IMR-90 (cell line): ENCODE data around the gene KCNK10. TPM values are rescaled to one million over a fixed set of nuclear protein-coding genes. Genes with fewer than 3 reads are reported as not detected.

Source experiments
- ATAC-seq: fragments of 200-7000 bp; cut with Tn5 transposase; 2 replicates; pipeline ENCODE4 v1.9.1; 2020; ENCODE audit warnings: low read depth, mild to moderate bottlenecking, moderate library complexity
- BruUV-seq: library from RNA; stranded (reverse); fragments of 400-500 nt; replicated peaks from 2 replicates; lab custom pipeline; 2021; lab: Mats Ljungman, UMichigan
- CTCF ChIA-PET: fragments of 300-600 bp; formaldehyde crosslinking; extraction: SDS; loops from one replicate; lab custom pipeline; 2021; ENCODE audit warnings: antibody characterized with exemption; lab: Yijun Ruan, JAX
- POLR2A ChIA-PET: fragments of 300-600 bp; sonication (Branson Sonifier 250); formaldehyde crosslinking; loops from one replicate; lab custom pipeline; 2022; ENCODE audit warnings: antibody characterized with exemption; ENCODE audit not compliant: unreplicated experiment; lab: Charles Lee
- DNase-seq: peaks from one replicate; pipeline ENCODE4 v3.0.0; 2013
- H2AFZ ChIP-seq: replicated peaks from 2 replicates; pipeline ENCODE3; 2013; ENCODE audit warnings: low read length, mild to moderate bottlenecking; ENCODE audit not compliant: poor library complexity
- H2AK5ac ChIP-seq: 2 replicates; pipeline ENCODE4 v1.6.1; 2013; ENCODE audit warnings: low read depth, low read length, inconsistent platforms
- H2AK9ac ChIP-seq: replicated peaks from 2 replicates; pipeline ENCODE3; 2013; ENCODE audit warnings: mild to moderate bottlenecking, low read depth, low read length, moderate library complexity; ENCODE audit not compliant: poor library complexity
- H2BK120ac ChIP-seq: 2 replicates; pipeline ENCODE4 v1.6.1; 2013; ENCODE audit warnings: low read depth, low read length, inconsistent platforms
- H2BK15ac ChIP-seq: 3 replicates; pipeline ENCODE4 v1.6.1; 2013; ENCODE audit warnings: low read depth, low read length, inconsistent platforms
- H2BK20ac ChIP-seq: 2 replicates; pipeline ENCODE4 v1.6.1; 2013; ENCODE audit warnings: low read depth, mild to moderate bottlenecking, inconsistent platforms, low read length, moderate library complexity
- H2BK5ac ChIP-seq: 2 replicates; pipeline ENCODE4 v1.6.1; 2013; ENCODE audit warnings: mild to moderate bottlenecking, low read depth, low read length, inconsistent platforms; ENCODE audit not compliant: poor library complexity, severe bottlenecking
- H3K14ac ChIP-seq: replicated peaks from 2 replicates; pipeline ENCODE4 v1.6.1; 2013; ENCODE audit warnings: low read depth, low read length, inconsistent platforms
- H3K18ac ChIP-seq: 2 replicates; pipeline ENCODE4 v1.6.1; 2013; ENCODE audit warnings: low read depth, low read length, control low read depth
- H3K23ac ChIP-seq: 2 replicates; pipeline ENCODE4 v1.6.1; 2013; ENCODE audit warnings: low read depth, low read length, inconsistent platforms
- H3K27ac ChIP-seq: 2 replicates; pipeline ENCODE4 v1.5.1; 2013; ENCODE audit warnings: mild to moderate bottlenecking, control low read depth, low read length; ENCODE audit not compliant: insufficient read depth
- H3K27me3 ChIP-seq: 2 replicates; pipeline ENCODE4 v1.6.1; 2013; ENCODE audit warnings: low read length; ENCODE audit not compliant: control insufficient read depth, insufficient read depth
- H3K36me3 ChIP-seq: 2 replicates; pipeline ENCODE4 v1.6.1; 2013; ENCODE audit warnings: low read length, mixed read lengths; ENCODE audit not compliant: control insufficient read depth, insufficient read depth
- H3K4ac ChIP-seq: 2 replicates; pipeline ENCODE4 v1.6.1; 2013; ENCODE audit warnings: low read depth, low read length, inconsistent platforms
- H3K4me1 ChIP-seq: 2 replicates; pipeline ENCODE4 v1.6.1; 2013; ENCODE audit warnings: low read length, mixed read lengths; ENCODE audit not compliant: control insufficient read depth, insufficient read depth
- H3K4me2 ChIP-seq: 2 replicates; pipeline ENCODE4 v1.6.1; 2013; ENCODE audit warnings: low read depth, mild to moderate bottlenecking, control low read depth, low read length, moderate library complexity
- H3K4me3 ChIP-seq: 2 replicates; pipeline ENCODE4 v1.5.1; 2013; ENCODE audit warnings: low read depth, mild to moderate bottlenecking, control low read depth, low read length, moderate library complexity; ENCODE audit not compliant: insufficient read depth
- H3K56ac ChIP-seq: 2 replicates; pipeline ENCODE4 v1.6.1; 2013; ENCODE audit warnings: low read length, inconsistent platforms; ENCODE audit not compliant: insufficient read depth; ENCODE audit errors: extremely low read depth
- H3K79me1 ChIP-seq, 2 experiments: 2 replicates each; pipeline ENCODE4 v1.6.1; 2013; ENCODE audit warnings: low read length in 2 of 2, inconsistent platforms in 1 of 2, low read depth in 1 of 2
- H3K9ac ChIP-seq: 2 replicates; pipeline ENCODE4 v1.6.1; 2013; ENCODE audit warnings: low read depth, low read length, control low read depth
- H3K9me1 ChIP-seq: 2 replicates; pipeline ENCODE4 v1.6.1; 2013; ENCODE audit warnings: low read length, inconsistent platforms; ENCODE audit not compliant: insufficient read depth
- H3K9me3 ChIP-seq: 2 replicates; pipeline ENCODE4 v1.6.1; 2013; ENCODE audit warnings: low read length; ENCODE audit not compliant: control insufficient read depth, insufficient read depth
- H4K20me1 ChIP-seq: 2 replicates; pipeline ENCODE4 v1.6.1; 2013; ENCODE audit warnings: low read length, inconsistent platforms; ENCODE audit not compliant: insufficient read depth
- H4K5ac ChIP-seq: 2 replicates; pipeline ENCODE4 v1.6.1; 2013; ENCODE audit warnings: mild to moderate bottlenecking, low read depth, low read length, control low read depth
- H4K8ac ChIP-seq, 2 experiments: 2 replicates each; pipeline ENCODE4 v1.6.1; 2013; ENCODE audit warnings: low read depth in 2 of 2, low read length in 2 of 2, control low read depth in 1 of 2, inconsistent platforms in 1 of 2
- H4K91ac ChIP-seq: 2 replicates; pipeline ENCODE4 v1.6.1; 2013; ENCODE audit warnings: low read depth, low read length, inconsistent platforms; ENCODE audit not compliant: insufficient read depth
- BHLHE40 ChIP-seq: fragments of 150-350 bp; IDR thresholded peaks from 2 replicates; pipeline ENCODE4 v1.6.1; 2016; ENCODE audit warnings: mild to moderate bottlenecking, low read depth, low read length
- CEBPB ChIP-seq: IDR thresholded peaks from 2 replicates; pipeline ENCODE4 v1.6.1; 2012; ENCODE audit warnings: low read depth, low read length, improper control_type of control experiment
- CHD1 ChIP-seq: IDR thresholded peaks from 2 replicates; pipeline ENCODE4 v1.6.1; 2012; ENCODE audit warnings: low read depth, low read length, improper control_type of control experiment
- FOS ChIP-seq: fragments of 150-350 bp; IDR thresholded peaks from 2 replicates; pipeline ENCODE4 v1.6.1; 2016; ENCODE audit warnings: low read depth, low read length
- MAFK ChIP-seq: IDR thresholded peaks from 2 replicates; pipeline ENCODE4 v1.6.1; 2012; ENCODE audit warnings: low read depth, low read length, improper control_type of control experiment
- MAZ ChIP-seq: IDR thresholded peaks from 2 replicates; pipeline ENCODE4 v1.6.1; 2012; ENCODE audit warnings: low read depth, mild to moderate bottlenecking, low read length, improper control_type of control experiment, moderate library complexity, borderline replicate concordance
- MXI1 ChIP-seq: IDR thresholded peaks from 2 replicates; pipeline ENCODE4 v1.6.1; 2012; ENCODE audit warnings: low read depth, mild to moderate bottlenecking, low read length, moderate library complexity, borderline replicate concordance
- NFE2L2 ChIP-seq: fragments of 150-350 bp; IDR thresholded peaks from 2 replicates; pipeline ENCODE4 v1.6.1; 2016; ENCODE audit warnings: low read depth, mild to moderate bottlenecking, low read length
- POLR2A ChIP-seq: IDR thresholded peaks from 2 replicates; pipeline ENCODE4 v1.6.1; 2012; ENCODE audit warnings: mild to moderate bottlenecking, low read depth, low read length
- RAD21 ChIP-seq: IDR thresholded peaks from 2 replicates; pipeline ENCODE4 v1.6.1; 2012; ENCODE audit warnings: low read length, improper control_type of control experiment
- RCOR1 ChIP-seq: IDR thresholded peaks from 2 replicates; pipeline ENCODE4 v1.6.1; 2012; ENCODE audit warnings: mild to moderate bottlenecking, low read length, improper control_type of control experiment; ENCODE audit not compliant: insufficient replicate concordance
- RFX5 ChIP-seq: IDR thresholded peaks from 2 replicates; pipeline ENCODE4 v1.8.0; 2012; ENCODE audit warnings: low read depth, mild to moderate bottlenecking, low read length, moderate library complexity
- SMC3 ChIP-seq: fragments of 150-350 bp; IDR thresholded peaks from 2 replicates; pipeline ENCODE4 v1.6.1; 2016; ENCODE audit warnings: low read depth, mild to moderate bottlenecking, antibody characterized with exemption, low read length, moderate library complexity
- WGBS, 2 experiments: methylation state at CpG; one replicate each; pipeline versions ENCODE4 v1.1.5 to v1.1.7; 2013; ENCODE audit warnings: missing lambda C conversion rate in 2 of 2; ENCODE audit not compliant: insufficient read length in 1 of 2; ENCODE audit errors: extremely low coverage in 2 of 2; 5-methylcytosine and 5-hydroxymethylcytosine counted together
- dilution Hi-C: fragments of 300-500 bp; cut with HindIII; formaldehyde crosslinking; loops from one replicate; pipeline ENCODE4 v1.14.3; 2018; ENCODE audit warnings: low sequenced_read_pairs; ENCODE audit not compliant: unreplicated experiment
- in situ Hi-C: fragments of 300-500 bp; cut with MboI; formaldehyde crosslinking; loops from 3 replicates; pipeline ENCODE4 v1.14.3; 2019; ENCODE audit warnings: low sequenced_read_pairs, inconsistent platforms, mixed read lengths
- intact Hi-C: fragments of 100-400 bp; cut with micrococcal nuclease; formaldehyde crosslinking; loops from 2 replicates; pipeline ENCODE4 v1.10.0; 2022
- polyA plus RNA-seq, 3 experiments: library from polyadenylated mRNA; depleted of rRNA; stranded (reverse); fragments of >200 nt; gene quantifications; 2 replicates each; pipeline ENCODE4 v1.2.3, GENCODE V29; 2012; ENCODE audit warnings: low replicate concordance in 1 of 3
- total RNA-seq: library from RNA; depleted of rRNA; stranded (reverse); fragments of >200 nt; gene quantifications from 2 replicates; pipeline ENCODE4 v1.2.3, GENCODE V29; 2012
- TF ChIP-seq, protein P1 (sequence below): fragments of 150-350 bp; IDR thresholded peaks from 2 replicates; pipeline ENCODE4 v1.6.1; 2017; ENCODE audit warnings: mild to moderate bottlenecking, antibody characterized with exemption, low read length, low read depth
- TF ChIP-seq, protein P2 (sequence below): fragments of 150-350 bp; IDR thresholded peaks from 2 replicates; pipeline ENCODE4 v1.6.1; 2016; ENCODE audit warnings: low read depth, mild to moderate bottlenecking, low read length, moderate library complexity, borderline replicate concordance
- TF ChIP-seq, protein P3 (sequence below): conservative IDR thresholded peaks from 2 replicates; pipeline ENCODE4 v1.5.1; 2012; ENCODE audit warnings: mild to moderate bottlenecking, low read depth, low read length, improper control_type of control experiment

The KCNK10 gene
- total and polyA plus RNA-seq, 2 of the 4 experiments (the other 2 are of a cell fraction), result not detected

DNA sequence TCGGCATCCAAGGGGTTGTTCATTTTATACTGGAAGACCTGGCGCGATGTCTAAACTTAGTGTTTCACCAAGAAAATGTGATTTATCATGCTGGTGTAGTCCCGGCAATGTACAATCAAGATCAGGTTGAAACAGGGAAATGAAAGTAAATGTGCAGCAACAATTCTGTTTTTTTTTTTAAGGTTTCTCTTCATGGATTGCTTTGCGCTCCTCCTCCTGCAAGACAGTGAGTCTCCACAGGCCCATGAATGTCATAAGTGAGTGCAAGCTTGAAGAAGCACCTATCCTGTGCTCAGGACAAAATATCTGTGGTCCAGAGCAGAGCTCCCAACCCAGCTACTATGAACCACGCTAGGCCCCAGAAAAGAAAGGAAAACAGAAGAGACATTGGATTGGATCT lies 143.4 kb downstream of the KCNK10 start:
- Histone ChIP-seq H2BK15ac (no peak overlapping the region), H3K9me1 (no peaks in the 10 kb centered on the region), H4K8ac (no peak overlapping the region), H3K9ac (no peak overlapping the region), H3K27ac (no peak overlapping the region), H3K56ac (no peak overlapping the region), H4K20me1 (no peaks in the 10 kb centered on the region), H3K9me3 (no peaks in the 10 kb centered on the region), H2AFZ (no peak overlapping the region), H2BK20ac (no peak overlapping the region), H4K91ac (no peak overlapping the region), H3K4me3 (no peak overlapping the region), H2AK5ac (no peak overlapping the region), H3K4me1 (no peaks in the 10 kb centered on the region), H2BK120ac (no peak overlapping the region), H3K14ac (no peak overlapping the region), H3K18ac (no peak overlapping the region), H3K4ac (no peak overlapping the region), H3K79me1 (no peaks in the 10 kb centered on the region), H3K36me3 (no peaks in the 10 kb centered on the region), H3K4me2 (no peak overlapping the region), H2BK5ac (no peak overlapping the region), H3K23ac (no peak overlapping the region), H2AK9ac (no peak overlapping the region), H4K5ac (no peak overlapping the region), H3K27me3 (no peaks in the 10 kb centered on the region)
- dilution Hi-C loops (no loop called here), in situ Hi-C loops (loop anchor here (10.0 kb wide), 1 partner anchor 235 kb away; no protein-coding TSS in a partner anchor), intact Hi-C loops (no loop called here)
- BruUV-seq, result no TSS peak
- TF ChIP-seq, protein P1, sequence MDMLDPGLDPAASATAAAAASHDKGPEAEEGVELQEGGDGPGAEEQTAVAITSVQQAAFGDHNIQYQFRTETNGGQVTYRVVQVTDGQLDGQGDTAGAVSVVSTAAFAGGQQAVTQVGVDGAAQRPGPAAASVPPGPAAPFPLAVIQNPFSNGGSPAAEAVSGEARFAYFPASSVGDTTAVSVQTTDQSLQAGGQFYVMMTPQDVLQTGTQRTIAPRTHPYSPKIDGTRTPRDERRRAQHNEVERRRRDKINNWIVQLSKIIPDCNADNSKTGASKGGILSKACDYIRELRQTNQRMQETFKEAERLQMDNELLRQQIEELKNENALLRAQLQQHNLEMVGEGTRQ, result no peak
- TF ChIP-seq MAZ (no peak), SMC3 (no peak), CEBPB (no peak), RAD21 (no peak), RFX5 (no peak), FOS (no peak), CHD1 (no peak), POLR2A (no peak), NFE2L2 (no peak), MAFK (no peak), RCOR1 (no peak), MXI1 (no peak), BHLHE40 (no peak)
- TF ChIP-seq, protein P2, sequence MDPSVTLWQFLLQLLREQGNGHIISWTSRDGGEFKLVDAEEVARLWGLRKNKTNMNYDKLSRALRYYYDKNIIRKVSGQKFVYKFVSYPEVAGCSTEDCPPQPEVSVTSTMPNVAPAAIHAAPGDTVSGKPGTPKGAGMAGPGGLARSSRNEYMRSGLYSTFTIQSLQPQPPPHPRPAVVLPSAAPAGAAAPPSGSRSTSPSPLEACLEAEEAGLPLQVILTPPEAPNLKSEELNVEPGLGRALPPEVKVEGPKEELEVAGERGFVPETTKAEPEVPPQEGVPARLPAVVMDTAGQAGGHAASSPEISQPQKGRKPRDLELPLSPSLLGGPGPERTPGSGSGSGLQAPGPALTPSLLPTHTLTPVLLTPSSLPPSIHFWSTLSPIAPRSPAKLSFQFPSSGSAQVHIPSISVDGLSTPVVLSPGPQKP, result no peak
- TF ChIP-seq, protein P3, sequence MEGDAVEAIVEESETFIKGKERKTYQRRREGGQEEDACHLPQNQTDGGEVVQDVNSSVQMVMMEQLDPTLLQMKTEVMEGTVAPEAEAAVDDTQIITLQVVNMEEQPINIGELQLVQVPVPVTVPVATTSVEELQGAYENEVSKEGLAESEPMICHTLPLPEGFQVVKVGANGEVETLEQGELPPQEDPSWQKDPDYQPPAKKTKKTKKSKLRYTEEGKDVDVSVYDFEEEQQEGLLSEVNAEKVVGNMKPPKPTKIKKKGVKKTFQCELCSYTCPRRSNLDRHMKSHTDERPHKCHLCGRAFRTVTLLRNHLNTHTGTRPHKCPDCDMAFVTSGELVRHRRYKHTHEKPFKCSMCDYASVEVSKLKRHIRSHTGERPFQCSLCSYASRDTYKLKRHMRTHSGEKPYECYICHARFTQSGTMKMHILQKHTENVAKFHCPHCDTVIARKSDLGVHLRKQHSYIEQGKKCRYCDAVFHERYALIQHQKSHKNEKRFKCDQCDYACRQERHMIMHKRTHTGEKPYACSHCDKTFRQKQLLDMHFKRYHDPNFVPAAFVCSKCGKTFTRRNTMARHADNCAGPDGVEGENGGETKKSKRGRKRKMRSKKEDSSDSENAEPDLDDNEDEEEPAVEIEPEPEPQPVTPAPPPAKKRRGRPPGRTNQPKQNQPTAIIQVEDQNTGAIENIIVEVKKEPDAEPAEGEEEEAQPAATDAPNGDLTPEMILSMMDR, result no peak
- WGBS, 2 experiments, result 97% methylated on average over 3 of the region's 6 CpGs; no CpG with 5 or more reads in 1 of the 2 experiments
- DNase-seq, result no peak
- no peak for ATAC-seq
- CTCF ChIA-PET, result no interaction called here
- POLR2A ChIA-PET, result no interaction called here
